ENCODE results near the gene DLK1.

DLK1 gene

GRCh38 chr14:100774164-100774537 is 47.5 kb downstream of the DLK1 start:
- H3K27ac Mint-ChIP-seq: no peak overlapping the region
- H3K4me3 Mint-ChIP-seq: no peak overlapping the region
- no peaks in the 10 kb centered on the region for H3K4me1 Mint-ChIP-seq (ENCODE audit: low read depth)
- H3K9me3 Mint-ChIP-seq: peaks cover 13% of the 10 kb centered on the region
- no peaks in the 10 kb centered on the region for H3K27me3 Mint-ChIP-seq
- no peaks in the 10 kb centered on the region for H3K36me3 Mint-ChIP-seq (ENCODE audit: low read depth)
- intact Hi-C loops (cut with micrococcal nuclease): no loop called here

DNA sequence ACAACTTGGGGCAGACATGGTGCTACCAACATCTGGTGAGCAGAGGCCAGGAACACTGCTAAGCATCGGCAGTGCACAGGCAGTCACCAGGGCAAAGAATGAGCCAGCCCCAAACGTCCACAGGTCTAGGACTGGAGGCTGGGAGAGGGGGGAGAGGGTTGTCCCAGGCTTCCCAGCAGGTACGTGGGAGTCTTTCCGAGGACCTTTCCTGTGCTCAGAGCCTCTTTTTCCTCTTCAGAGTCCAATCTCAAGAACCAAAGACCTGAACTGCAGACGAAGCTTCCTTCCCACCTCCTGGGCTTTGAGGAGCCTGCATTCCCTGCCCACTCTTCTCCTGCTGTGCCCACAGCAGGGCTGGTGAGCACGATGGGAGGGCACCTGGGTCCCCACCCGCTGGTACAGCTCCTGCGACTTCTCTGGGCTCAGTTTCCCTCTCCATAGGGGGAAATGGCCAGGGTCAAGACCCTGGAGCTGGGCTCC is 48.7 kb downstream of the DLK1 start:
- Mint-ChIP-seq H3K9me3 (peaks cover 13% of the 10 kb centered on the region), H3K27ac (no peak overlapping the region), H3K4me3 (no peak overlapping the region), H3K36me3 (ENCODE audit: low read depth) (no peaks in the 10 kb centered on the region), H3K27me3 (no peaks in the 10 kb centered on the region), H3K4me1 (ENCODE audit: low read depth) (no peaks in the 10 kb centered on the region)
- intact Hi-C loops (cut with micrococcal nuclease): no loop called here

- no peaks in the 10 kb centered on the region for H3K27me3 Mint-ChIP-seq
- H3K36me3 Mint-ChIP-seq (ENCODE audit: low read depth): no peaks in the 10 kb centered on the region
- no peak overlapping the region for H3K27ac Mint-ChIP-seq
- peaks cover 7% of the 10 kb centered on the region for H3K9me3 Mint-ChIP-seq
- intact Hi-C loops (cut with micrococcal nuclease): no loop called here
- H3K4me1 Mint-ChIP-seq (ENCODE audit: low read depth): no peaks in the 10 kb centered on the region
- H3K4me3 Mint-ChIP-seq: no peak overlapping the region
Measured at GRCh38 chr14:100775831-100776591, 49.3 kb downstream of the DLK1 start.

DNA sequence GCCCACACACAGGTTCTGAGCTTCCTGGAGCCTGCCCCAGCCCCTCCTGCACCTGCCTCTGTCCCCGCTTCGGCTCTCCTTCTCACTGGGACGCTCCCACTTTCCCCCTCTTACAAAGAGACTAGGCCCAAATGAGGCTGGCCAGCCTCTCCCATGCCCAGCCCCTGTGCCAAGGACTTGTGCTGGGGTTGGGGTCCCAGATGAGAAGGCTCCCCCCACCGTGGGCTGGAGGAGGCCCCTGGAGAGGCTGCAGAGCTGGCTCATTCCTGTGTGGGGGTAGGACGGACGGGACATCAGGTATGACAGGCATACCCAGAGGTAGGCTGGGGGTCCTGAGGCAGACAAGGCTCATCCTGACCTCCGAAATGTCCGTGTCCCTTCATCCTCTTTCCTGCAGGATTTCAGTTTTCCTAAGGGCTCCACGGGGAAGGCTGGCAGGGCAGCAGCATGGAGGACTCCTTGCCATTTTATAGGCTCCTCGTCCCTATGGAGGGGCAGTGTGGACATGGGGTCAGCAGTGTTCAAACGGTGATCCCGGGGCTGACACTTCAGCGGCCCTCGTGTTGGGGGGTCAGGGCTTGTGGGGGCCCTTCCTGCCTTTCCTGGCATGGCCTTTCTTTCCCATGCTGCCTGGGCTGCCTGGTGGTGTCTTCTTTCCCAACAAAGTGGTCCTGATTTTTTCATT is 50.1 kb downstream of the DLK1 start:
- H3K9me3 Mint-ChIP-seq: no peaks in the 10 kb centered on the region
- H3K27ac Mint-ChIP-seq: no peak overlapping the region
- no peaks in the 10 kb centered on the region for H3K36me3 Mint-ChIP-seq (ENCODE audit: low read depth)
- intact Hi-C loops (cut with micrococcal nuclease): no loop called here
- H3K4me3 Mint-ChIP-seq: no peak overlapping the region
- no peaks in the 10 kb centered on the region for H3K27me3 Mint-ChIP-seq
- H3K4me1 Mint-ChIP-seq (ENCODE audit: low read depth): no peaks in the 10 kb centered on the region

- H3K4me1 Mint-ChIP-seq (ENCODE audit: low read depth): no peaks in the 10 kb centered on the region
- H3K36me3 Mint-ChIP-seq (ENCODE audit: low read depth): no peaks in the 10 kb centered on the region
- H3K27me3 Mint-ChIP-seq: no peaks in the 10 kb centered on the region
- no peak overlapping the region for H3K27ac Mint-ChIP-seq
- H3K4me3 Mint-ChIP-seq: no peak overlapping the region
- H3K9me3 Mint-ChIP-seq: no peaks in the 10 kb centered on the region
- intact Hi-C loops (cut with micrococcal nuclease): no loop called here
Measured at GRCh38 chr14:100777366-100777817, 50.7 kb downstream of the DLK1 start.

GRCh38 chr14:100777818-100778525 is 51.3 kb downstream of the DLK1 start:
- Mint-ChIP-seq H3K4me3 (no peak overlapping the region), H3K27me3 (no peaks in the 10 kb centered on the region), H3K4me1 (ENCODE audit: low read depth) (no peaks in the 10 kb centered on the region), H3K36me3 (ENCODE audit: low read depth) (no peaks in the 10 kb centered on the region), H3K9me3 (no peaks in the 10 kb centered on the region), H3K27ac (no peak overlapping the region)
- intact Hi-C loops (cut with micrococcal nuclease): no loop called here

- Mint-ChIP-seq H3K4me3 (no peak overlapping the region), H3K9me3 (no peaks in the 10 kb centered on the region), H3K36me3 (ENCODE audit: low read depth) (no peaks in the 10 kb centered on the region), H3K4me1 (ENCODE audit: low read depth) (no peaks in the 10 kb centered on the region), H3K27ac (no peak overlapping the region), H3K27me3 (no peaks in the 10 kb centered on the region)
- intact Hi-C loops (cut with micrococcal nuclease): no loop called here
Measured at GRCh38 chr14:100778526-100778882, 51.8 kb downstream of the DLK1 start.

DNA sequence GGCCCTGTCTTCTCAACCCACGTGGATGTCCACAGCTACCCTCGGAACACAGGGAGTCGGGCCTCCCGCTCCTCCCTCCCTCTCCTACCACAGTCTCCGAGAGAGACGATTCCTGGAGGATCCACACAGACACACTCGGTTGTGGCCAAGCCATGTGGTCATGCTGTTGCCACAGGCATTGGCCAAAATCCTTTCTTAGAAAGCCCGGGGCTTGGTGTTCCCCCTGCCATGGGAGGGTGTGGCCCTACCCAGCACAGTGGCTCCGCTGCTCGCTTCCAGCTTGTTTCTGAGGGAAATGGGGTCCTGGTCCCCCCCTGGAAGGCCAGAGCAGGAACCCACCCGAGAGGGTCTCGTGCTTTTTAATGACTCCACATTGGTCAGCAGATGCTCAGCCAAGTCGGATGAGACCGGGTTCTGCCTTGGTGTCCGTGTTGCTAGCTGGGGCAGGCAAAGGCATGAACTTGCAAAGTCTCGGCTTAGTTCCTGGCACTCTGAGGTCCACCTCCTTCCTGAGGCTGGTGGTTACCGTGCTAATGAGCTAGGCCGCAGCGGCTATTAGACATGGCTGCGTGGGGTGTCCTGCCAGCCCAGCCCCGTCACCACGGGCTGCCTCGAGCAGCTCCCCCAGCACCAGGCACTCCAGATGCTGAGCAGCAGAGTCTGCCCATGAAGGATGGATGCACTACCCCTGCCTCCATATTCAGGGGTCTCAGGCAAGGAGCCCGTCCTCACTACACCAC is 52.4 kb downstream of the DLK1 start:
- Mint-ChIP-seq H3K27me3 (no peaks in the 10 kb centered on the region), H3K4me3 (no peak overlapping the region), H3K27ac (no peak overlapping the region), H3K4me1 (ENCODE audit: low read depth) (no peaks in the 10 kb centered on the region), H3K9me3 (no peaks in the 10 kb centered on the region), H3K36me3 (ENCODE audit: low read depth) (no peaks in the 10 kb centered on the region)
- intact Hi-C loops (cut with micrococcal nuclease): no loop called here

- Mint-ChIP-seq H3K27me3 (no peaks in the 10 kb centered on the region), H3K27ac (no peak overlapping the region), H3K4me1 (ENCODE audit: low read depth) (no peaks in the 10 kb centered on the region), H3K9me3 (no peaks in the 10 kb centered on the region), H3K36me3 (ENCODE audit: low read depth) (no peaks in the 10 kb centered on the region), H3K4me3 (no peak overlapping the region)
- intact Hi-C loops (cut with micrococcal nuclease): no loop called here
Measured at GRCh38 chr14:100779691-100780080, 53.0 kb downstream of the DLK1 start.

DNA sequence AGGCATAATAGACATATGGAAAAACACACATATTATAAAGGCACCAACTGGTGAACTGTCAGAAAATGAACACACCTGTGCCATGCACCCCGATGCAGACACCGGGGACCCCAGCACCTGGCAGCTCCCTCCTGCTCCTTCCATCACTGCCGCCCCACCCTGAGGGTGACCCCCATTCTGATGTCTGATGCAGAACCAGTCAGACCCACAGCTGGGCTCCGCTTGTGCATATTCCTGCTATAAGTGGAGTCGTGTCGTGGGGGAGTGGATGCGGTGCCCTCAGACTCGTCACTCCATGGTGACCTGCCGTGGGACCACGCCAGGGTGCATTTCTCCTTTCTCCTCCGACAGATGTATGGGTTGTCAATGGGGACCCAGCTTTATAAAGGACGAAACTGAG is 53.6 kb downstream of the DLK1 start:
- no peaks in the 10 kb centered on the region for H3K4me1 Mint-ChIP-seq (ENCODE audit: low read depth)
- no peaks in the 10 kb centered on the region for H3K27me3 Mint-ChIP-seq
- no peak overlapping the region for H3K4me3 Mint-ChIP-seq
- no peaks in the 10 kb centered on the region for H3K9me3 Mint-ChIP-seq
- intact Hi-C loops (cut with micrococcal nuclease): no loop called here
- no peaks in the 10 kb centered on the region for H3K36me3 Mint-ChIP-seq (ENCODE audit: low read depth)
- H3K27ac Mint-ChIP-seq: no peak overlapping the region

DNA sequence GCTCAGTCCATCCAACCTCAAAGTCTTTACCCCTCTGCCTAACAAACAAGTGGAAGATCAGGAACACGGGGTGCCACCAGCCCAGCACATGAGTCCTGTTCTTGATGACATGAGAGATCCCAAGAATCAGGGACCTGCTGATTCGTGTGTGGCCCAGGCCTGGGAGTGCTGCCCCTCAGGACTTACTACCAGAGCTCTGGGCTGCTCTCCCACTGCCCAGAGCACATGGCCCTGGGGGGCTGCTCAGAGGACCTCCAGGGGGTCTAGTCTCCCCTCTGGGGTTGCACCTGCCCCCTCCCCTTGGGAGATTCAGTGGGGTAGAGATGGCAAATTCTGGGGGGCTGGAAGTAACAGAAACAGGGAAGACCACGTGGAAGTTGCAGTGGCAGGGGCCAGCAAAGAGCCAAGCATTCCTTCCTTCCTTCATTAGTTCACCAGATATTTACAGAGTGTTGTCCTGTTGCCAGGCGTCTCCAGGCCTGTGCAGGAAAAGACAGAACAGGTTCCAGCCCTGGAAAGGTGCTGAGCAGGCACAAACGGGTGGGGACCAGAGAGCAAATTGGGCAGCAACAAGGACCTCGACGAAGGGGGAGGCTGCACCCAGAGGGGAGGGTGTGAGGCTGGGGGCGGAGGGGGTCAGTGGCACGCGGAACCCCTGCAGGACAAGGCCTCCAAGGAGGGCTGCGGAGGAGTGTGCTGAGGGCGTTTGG is 54.1 kb downstream of the DLK1 start:
- H3K9me3 Mint-ChIP-seq: no peaks in the 10 kb centered on the region
- H3K4me3 Mint-ChIP-seq: no peak overlapping the region
- intact Hi-C loops (cut with micrococcal nuclease): no loop called here

GRCh38 chr14:100781952-100782351 is 55.3 kb downstream of the DLK1 start:
- no peaks in the 10 kb centered on the region for H3K9me3 Mint-ChIP-seq
- H3K27ac Mint-ChIP-seq: no peak overlapping the region
- no peak overlapping the region for H3K4me3 Mint-ChIP-seq
- intact Hi-C loops (cut with micrococcal nuclease): no loop called here
- no peaks in the 10 kb centered on the region for H3K4me1 Mint-ChIP-seq (ENCODE audit: low read depth)
- no peaks in the 10 kb centered on the region for H3K27me3 Mint-ChIP-seq
- H3K36me3 Mint-ChIP-seq (ENCODE audit: low read depth): no peaks in the 10 kb centered on the region

More for the DNA sequence above, 54.1 kb downstream of the DLK1 start:
- H3K27ac Mint-ChIP-seq: no peak overlapping the region
- no peaks in the 10 kb centered on the region for H3K36me3 Mint-ChIP-seq (ENCODE audit: low read depth)
- H3K27me3 Mint-ChIP-seq: no peaks in the 10 kb centered on the region
- no peaks in the 10 kb centered on the region for H3K4me1 Mint-ChIP-seq (ENCODE audit: low read depth)

- no peaks in the 10 kb centered on the region for H3K4me1 Mint-ChIP-seq (ENCODE audit: low read depth)
- no peaks in the 10 kb centered on the region for H3K27me3 Mint-ChIP-seq
- no peak overlapping the region for H3K27ac Mint-ChIP-seq
- H3K4me3 Mint-ChIP-seq: no peak overlapping the region
- H3K9me3 Mint-ChIP-seq: no peaks in the 10 kb centered on the region
- H3K36me3 Mint-ChIP-seq (ENCODE audit: low read depth): no peaks in the 10 kb centered on the region
- intact Hi-C loops (cut with micrococcal nuclease): no loop called here
Measured at GRCh38 chr14:100782516-100783320, 56.0 kb downstream of the DLK1 start.

All from dendritic cell treated with granulocyte-macrophage colony-stimulating factor and Interleukin-4, amounts not matched to agents 40 ng/mL and 50 ng/mL, for 4 days (primary cell).